HepG2 (cell line): Measurements from ENCODE around the gene SOCS1. TPM values are rescaled to one million over a fixed set of nuclear protein-coding genes. Genes with fewer than 3 reads are reported as not detected.

Experiments used
- DPF2 ChIP-seq: sonication (generic); formaldehyde crosslinking; IDR thresholded peaks from 2 replicates; pipeline ENCODE4 v1.4.0; 2020; ENCODE audit warnings: mild to moderate bottlenecking, low read depth, missing genetic modification reagents, borderline replicate concordance
- HNRNPLL ChIP-seq: fragments of 200-400 bp; formaldehyde crosslinking; IDR thresholded peaks from 2 replicates; pipeline ENCODE4 v1.6.1; 2017; ENCODE audit warnings: mild to moderate bottlenecking, low read depth, low read length; ENCODE audit not compliant: poor library complexity, severe bottlenecking
- HOXA3 ChIP-seq: sonication (generic); formaldehyde crosslinking; IDR thresholded peaks from 2 replicates; pipeline ENCODE4 v1.5.0; 2020; ENCODE audit warnings: missing genetic modification reagents
- JUND ChIP-seq: sonication (generic); formaldehyde crosslinking; IDR thresholded peaks from 2 replicates; pipeline ENCODE4 v1.8.0; 2022; ENCODE audit warnings: mild to moderate bottlenecking, missing genetic modification reagents
- MXD4 ChIP-seq: IDR thresholded peaks from 2 replicates; pipeline ENCODE4 v1.6.1; 2016; ENCODE audit warnings: mild to moderate bottlenecking, missing biosample characterization, missing genetic modification reagents
- NCOA2 ChIP-seq: sonication (generic); formaldehyde crosslinking; IDR thresholded peaks from 2 replicates; pipeline ENCODE4 v1.8.0; 2022; ENCODE audit warnings: inconsistent platforms
- NRL ChIP-seq: sonication (generic); formaldehyde crosslinking; IDR thresholded peaks from 2 replicates; pipeline ENCODE4 v1.5.0; 2020; ENCODE audit warnings: missing genetic modification reagents, mild to moderate bottlenecking, moderate library complexity, borderline replicate concordance
- PHB2 ChIP-seq: fragments of 450-650 bp; IDR thresholded peaks from 2 replicates; pipeline ENCODE4 v1.6.1; 2018; ENCODE audit not compliant: partially characterized antibody
- PHF21A ChIP-seq: sonication (generic); formaldehyde crosslinking; IDR thresholded peaks from 2 replicates; pipeline ENCODE4 v1.5.0; 2020; ENCODE audit warnings: mild to moderate bottlenecking, missing genetic modification reagents
- RFX5 ChIP-seq: IDR thresholded peaks from 2 replicates; pipeline ENCODE4 v1.6.1; 2011; ENCODE audit warnings: low read depth, low read length, improper control_type of control experiment
- SMC3 ChIP-seq: IDR thresholded peaks from 2 replicates; pipeline ENCODE4 v1.6.1; 2011; ENCODE audit warnings: low read length, improper control_type of control experiment
- SNAI1 ChIP-seq: sonication (generic); formaldehyde crosslinking; IDR thresholded peaks from 2 replicates; pipeline ENCODE4 v1.5.0; 2020; ENCODE audit warnings: mild to moderate bottlenecking, missing genetic modification reagents, borderline replicate concordance
- SRF ChIP-seq: IDR thresholded peaks from 2 replicates; pipeline ENCODE4 v1.6.1; 2011; ENCODE audit warnings: mild to moderate bottlenecking, low read depth, low read length, moderate library complexity
- TBP ChIP-seq: sonication (generic); formaldehyde crosslinking; IDR thresholded peaks from 2 replicates; pipeline ENCODE4 v1.5.0; 2020; ENCODE audit warnings: missing genetic modification reagents
- TFE3 ChIP-seq: IDR thresholded peaks from 2 replicates; pipeline ENCODE4 v1.6.1; 2016
- ZBTB4 ChIP-seq: sonication (generic); formaldehyde crosslinking; IDR thresholded peaks from 2 replicates; pipeline ENCODE4 v1.4.0; 2020; ENCODE audit warnings: missing genetic modification reagents, mild to moderate bottlenecking, borderline replicate concordance
- ZNF230 ChIP-seq: sonication (generic); formaldehyde crosslinking; IDR thresholded peaks from 2 replicates; pipeline ENCODE4 v1.4.0; 2020; ENCODE audit warnings: mild to moderate bottlenecking, missing genetic modification reagents
- ZNF530 ChIP-seq: sonication (generic); formaldehyde crosslinking; IDR thresholded peaks from 2 replicates; pipeline ENCODE4 v1.5.0; 2020; ENCODE audit warnings: low read depth, mild to moderate bottlenecking, missing genetic modification reagents
- ZNF570 ChIP-seq: sonication (generic); formaldehyde crosslinking; IDR thresholded peaks from 2 replicates; pipeline ENCODE4 v1.4.0; 2020; ENCODE audit warnings: mild to moderate bottlenecking, missing genetic modification reagents, borderline replicate concordance
- ZNF761 ChIP-seq: sonication (generic); formaldehyde crosslinking; conservative IDR thresholded peaks from 2 replicates; pipeline ENCODE4 v1.4.0; 2020; ENCODE audit warnings: mild to moderate bottlenecking, missing genetic modification reagents
- ZNF879 ChIP-seq: sonication (generic); formaldehyde crosslinking; IDR thresholded peaks from 2 replicates; pipeline ENCODE4 v1.8.1; 2023; ENCODE audit warnings: missing genetic modification reagents
- polyA plus RNA-seq, 8 experiments: library from polyadenylated mRNA; depleted of rRNA in 3 of 8; stranded (reverse) in 7 of 8; unstranded in 1 of 8; fragments of >200 nt; fragmentation: Illumina TruSeq in 4 of 8; extraction: Trizol in 4 of 8; gene quantifications; 2 replicates each; pipeline versions ENCODE4 v1.2.1 to v1.2.3, GENCODE V29; 2011 to 2016; ENCODE audit warnings: low read depth in 4 of 8, missing spikeins in 1 of 8, mixed read lengths in 1 of 8; ENCODE audit not compliant: insufficient read depth in 1 of 8
- total RNA-seq, 5 experiments: library from RNA; depleted of rRNA; stranded (reverse); fragments of >200 nt; fragmentation: Illumina TruSeq; extraction: Trizol; gene quantifications; 2 replicates each; pipeline ENCODE4 v1.2.3, GENCODE V29; 2016; ENCODE audit warnings: low read depth in 1 of 5
- TF ChIP-seq, protein P1 (sequence below): sonication (generic); formaldehyde crosslinking; IDR thresholded peaks from 2 replicates; pipeline ENCODE4 v1.4.0; 2020; ENCODE audit warnings: mild to moderate bottlenecking, missing genetic modification reagents
- TF ChIP-seq, protein P2 (sequence below): sonication (generic); formaldehyde crosslinking; IDR thresholded peaks from 2 replicates; pipeline ENCODE4 v1.4.0; 2020; ENCODE audit warnings: mild to moderate bottlenecking, missing genetic modification reagents

Gene SOCS1
- total and polyA plus RNA-seq, 2 of the 13 experiments (the other 11 are each of a cell fraction or from before 2014, with no cell fraction given): 5.3 to 6.3 TPM

DNA sequence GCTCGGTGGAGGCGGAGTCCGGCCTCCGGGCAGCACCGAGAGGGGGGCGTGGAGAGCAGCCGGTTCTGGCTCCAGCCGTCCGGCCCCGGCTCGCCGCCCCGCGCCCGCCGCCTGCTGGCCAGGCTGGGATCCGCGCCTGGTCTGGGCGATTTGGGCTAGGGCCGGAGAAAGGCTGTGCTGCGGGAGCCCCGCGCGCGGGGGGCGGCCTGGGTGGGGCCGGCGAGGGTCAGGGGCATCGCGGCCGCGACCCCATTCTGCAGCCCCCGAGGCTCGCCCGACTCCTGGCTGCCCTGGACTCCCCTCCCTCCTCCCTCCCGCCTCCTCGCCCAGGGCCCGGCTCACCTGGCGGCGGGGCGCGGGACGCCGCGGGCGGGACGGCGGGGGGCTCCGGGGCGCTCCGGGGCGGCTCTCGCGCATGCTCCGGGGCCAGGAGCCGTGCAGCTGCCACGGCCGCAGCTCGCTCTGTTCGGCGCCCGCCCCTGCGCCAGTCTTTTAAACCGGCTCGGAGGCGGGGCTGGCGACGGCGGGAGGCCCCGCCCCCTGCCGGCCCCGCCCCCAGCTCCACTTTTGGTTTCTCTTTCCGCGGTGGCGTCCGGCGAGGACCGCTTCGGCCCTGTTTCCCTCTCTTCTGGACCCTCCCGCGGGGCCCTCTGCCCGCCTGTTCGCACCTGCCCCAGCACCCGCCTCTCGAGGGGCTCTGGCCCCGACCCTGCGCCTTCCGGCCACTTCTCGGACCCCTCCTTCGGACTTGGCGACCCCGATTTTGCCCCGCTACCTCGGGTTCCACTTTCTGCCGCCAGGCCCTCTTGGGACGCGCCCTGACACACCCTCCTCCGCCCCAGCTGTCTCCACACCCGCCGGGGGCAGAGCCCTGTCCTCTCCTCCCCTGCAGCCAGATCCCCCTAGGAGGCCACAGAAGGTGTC lies at the start of gene SOCS1 (continued):
- TF ChIP-seq, protein P1, sequence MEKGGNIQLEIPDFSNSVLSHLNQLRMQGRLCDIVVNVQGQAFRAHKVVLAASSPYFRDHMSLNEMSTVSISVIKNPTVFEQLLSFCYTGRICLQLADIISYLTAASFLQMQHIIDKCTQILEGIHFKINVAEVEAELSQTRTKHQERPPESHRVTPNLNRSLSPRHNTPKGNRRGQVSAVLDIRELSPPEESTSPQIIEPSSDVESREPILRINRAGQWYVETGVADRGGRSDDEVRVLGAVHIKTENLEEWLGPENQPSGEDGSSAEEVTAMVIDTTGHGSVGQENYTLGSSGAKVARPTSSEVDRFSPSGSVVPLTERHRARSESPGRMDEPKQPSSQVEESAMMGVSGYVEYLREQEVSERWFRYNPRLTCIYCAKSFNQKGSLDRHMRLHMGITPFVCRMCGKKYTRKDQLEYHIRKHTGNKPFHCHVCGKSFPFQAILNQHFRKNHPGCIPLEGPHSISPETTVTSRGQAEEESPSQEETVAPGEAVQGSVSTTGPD (CRISPR knock-in tag): 0 out of 2 replicates have a peak, but pooled peaks have one; percentile 66
- TF ChIP-seq JUND (CRISPR knock-in tag): no peak
- peak; percentile 59; the same call in 1 of the 2 replicates for TF ChIP-seq PHF21A (CRISPR knock-in tag)
- TF ChIP-seq PHB2: no peak
- TF ChIP-seq SMC3: peak; percentile 45; the same call in 1 of the 2 replicates
- TF ChIP-seq, protein P2, sequence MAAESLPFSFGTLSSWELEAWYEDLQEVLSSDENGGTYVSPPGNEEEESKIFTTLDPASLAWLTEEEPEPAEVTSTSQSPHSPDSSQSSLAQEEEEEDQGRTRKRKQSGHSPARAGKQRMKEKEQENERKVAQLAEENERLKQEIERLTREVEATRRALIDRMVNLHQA (CRISPR knock-in tag): no peak
- no peak; the same call in 1 of the 2 replicates for TF ChIP-seq NCOA2
- peak; percentile 45; the same call in 1 of the 2 replicates for TF ChIP-seq MXD4
- TF ChIP-seq ZNF761 (CRISPR knock-in tag): no peak
- no peak for TF ChIP-seq ZNF570 (CRISPR knock-in tag)
- TF ChIP-seq TBP (CRISPR knock-in tag): 0 out of 2 replicates have a peak, but pooled peaks have one; percentile 40
- no peak for TF ChIP-seq HNRNPLL
- 0 out of 2 replicates have a peak, but pooled peaks have one; percentile 74 for TF ChIP-seq ZNF879 (CRISPR knock-in tag)
- no peak for TF ChIP-seq ZNF230 (CRISPR knock-in tag)
- TF ChIP-seq SRF: peak; percentile 85
- TF ChIP-seq SNAI1: peak; percentile 71; the same call in 1 of the 2 replicates
- no peak for TF ChIP-seq ZNF530 (CRISPR knock-in tag)
- 0 out of 2 replicates have a peak, but pooled peaks have one; percentile 2 for TF ChIP-seq DPF2 (CRISPR knock-in tag)
- TF ChIP-seq HOXA3 (CRISPR knock-in tag): peak; percentile 71
- TF ChIP-seq ZBTB4: peak; percentile 21; the same call in 1 of the 2 replicates
- TF ChIP-seq RFX5: no peak
- TF ChIP-seq TFE3 (CRISPR knock-in tag): peak; percentile 20; the same call in 1 of the 2 replicates
- TF ChIP-seq NRL (CRISPR knock-in tag): peak; percentile 92
